NCI-H748 (cell line): ENCODE results near the gene CALM1.
A peak's percentile ranks its signal among the peaks of the same experiment; 100 is the strongest.

Experiments
- DNase-seq: peaks from one replicate; lab custom pipeline; 2025; ENCODE audit not compliant: unreplicated experiment; lab: John Stamatoyannopoulos, UW

The CALM1 gene

DNA sequence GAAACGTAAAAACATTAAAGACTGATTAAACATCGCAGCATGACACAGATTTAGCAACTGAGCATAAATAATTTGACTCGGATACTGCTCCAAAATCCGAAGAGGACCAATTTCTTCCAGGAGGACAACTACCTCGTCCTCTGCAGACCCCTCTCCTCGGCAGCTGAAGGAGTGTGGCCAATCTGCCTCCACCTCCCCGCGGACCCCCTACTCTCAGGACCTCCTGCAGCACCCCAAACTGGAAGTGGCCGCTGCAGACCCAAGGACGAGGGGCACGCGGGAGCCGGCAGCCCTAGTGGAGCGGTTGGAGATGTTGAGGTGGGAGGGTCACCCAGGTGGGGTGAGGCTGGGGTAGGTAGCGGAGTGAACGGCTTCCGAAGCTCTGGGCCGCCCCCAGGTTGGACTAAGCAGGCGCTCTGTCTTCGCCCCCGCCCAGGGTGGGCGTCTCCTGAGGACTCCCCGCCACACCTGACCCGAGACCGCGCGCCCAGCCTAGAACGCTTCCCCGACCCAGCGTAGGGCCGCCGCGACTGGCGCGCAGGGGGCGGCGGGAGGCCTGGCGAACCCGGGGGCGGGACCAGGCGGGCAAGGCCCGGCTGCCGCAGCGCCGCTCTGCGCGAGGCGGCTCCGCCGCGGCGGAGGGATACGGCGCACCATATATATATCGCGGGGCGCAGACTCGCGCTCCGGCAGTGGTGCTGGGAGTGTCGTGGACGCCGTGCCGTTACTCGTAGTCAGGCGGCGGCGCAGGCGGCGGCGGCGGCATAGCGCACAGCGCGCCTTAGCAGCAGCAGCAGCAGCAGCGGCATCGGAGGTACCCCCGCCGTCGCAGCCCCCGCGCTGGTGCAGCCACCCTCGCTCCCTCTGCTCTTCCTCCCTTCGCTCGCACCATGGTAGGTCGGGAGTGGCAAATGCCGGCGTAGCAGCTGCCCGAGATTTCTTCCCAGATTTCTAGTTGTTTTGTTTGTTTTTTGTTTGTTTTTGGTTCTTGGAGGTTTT is at the start of gene CALM1:
CALM1 (plus strand) TSS at position 689 of the 999 bp plus-strand sequence; CDS start at position 891, 202 bp downstream.
- peak; percentile 98 for DNase-seq

DNA sequence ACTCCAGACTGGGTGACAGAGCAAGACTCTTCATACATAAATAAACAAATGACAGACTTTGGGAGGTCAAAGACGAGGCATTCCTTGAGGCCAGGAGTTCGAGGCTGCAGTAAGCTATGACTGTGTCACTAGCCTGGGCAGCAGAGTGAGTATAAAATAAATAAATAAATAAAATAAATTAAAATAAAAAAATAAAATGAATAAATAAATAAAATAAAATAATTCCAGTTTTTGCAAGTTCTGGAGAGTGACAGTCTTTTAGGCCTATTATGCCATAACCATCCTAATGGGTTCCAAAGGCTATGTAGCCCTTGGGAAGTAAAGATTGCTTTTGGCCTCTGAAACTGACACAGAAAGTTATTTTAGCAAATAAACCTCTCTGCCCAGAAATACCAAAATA is 48.6 kb upstream of the CALM1 start:
- no peak for DNase-seq

- DNase-seq = no peak
Measured at GRCh38 chr14:90349739-90350138, 47.1 kb upstream of the CALM1 start.

DNA sequence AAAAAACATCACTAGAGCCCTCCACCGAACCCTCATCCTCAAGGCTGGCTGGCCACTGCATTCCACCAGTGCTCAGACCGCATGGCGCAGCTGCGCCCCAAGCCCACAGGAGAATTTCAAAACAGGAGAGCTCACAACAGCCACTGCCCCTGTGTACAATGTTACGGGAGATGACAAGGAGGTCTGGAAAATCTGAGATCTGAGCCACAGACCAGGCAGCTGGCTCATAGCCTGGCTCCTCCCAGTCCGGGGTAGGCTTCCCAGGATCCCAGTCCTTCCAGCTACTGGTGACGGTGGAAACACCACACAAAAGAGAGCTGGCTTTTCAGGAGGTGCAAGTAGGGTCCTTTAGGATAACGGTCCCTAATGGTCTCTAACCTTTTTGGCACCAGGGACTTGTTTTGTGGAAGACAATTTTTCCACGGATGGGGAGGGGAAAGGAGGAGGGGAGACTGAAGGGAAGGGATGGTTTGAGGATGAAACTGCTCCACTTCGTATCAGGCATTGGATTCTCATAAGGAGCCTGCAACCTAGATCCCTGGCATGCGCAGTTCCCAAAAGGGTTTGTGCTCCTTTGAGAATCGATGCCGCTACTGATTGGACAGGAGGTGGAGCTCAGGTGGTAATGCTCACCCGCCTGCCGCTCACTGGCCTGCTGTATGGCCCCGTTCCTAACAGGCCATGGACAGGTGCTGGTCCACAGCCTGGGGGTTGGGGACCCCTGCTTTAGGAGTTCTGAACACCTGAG is 42.1 kb upstream of the CALM1 start:
- no peak for DNase-seq

DNA sequence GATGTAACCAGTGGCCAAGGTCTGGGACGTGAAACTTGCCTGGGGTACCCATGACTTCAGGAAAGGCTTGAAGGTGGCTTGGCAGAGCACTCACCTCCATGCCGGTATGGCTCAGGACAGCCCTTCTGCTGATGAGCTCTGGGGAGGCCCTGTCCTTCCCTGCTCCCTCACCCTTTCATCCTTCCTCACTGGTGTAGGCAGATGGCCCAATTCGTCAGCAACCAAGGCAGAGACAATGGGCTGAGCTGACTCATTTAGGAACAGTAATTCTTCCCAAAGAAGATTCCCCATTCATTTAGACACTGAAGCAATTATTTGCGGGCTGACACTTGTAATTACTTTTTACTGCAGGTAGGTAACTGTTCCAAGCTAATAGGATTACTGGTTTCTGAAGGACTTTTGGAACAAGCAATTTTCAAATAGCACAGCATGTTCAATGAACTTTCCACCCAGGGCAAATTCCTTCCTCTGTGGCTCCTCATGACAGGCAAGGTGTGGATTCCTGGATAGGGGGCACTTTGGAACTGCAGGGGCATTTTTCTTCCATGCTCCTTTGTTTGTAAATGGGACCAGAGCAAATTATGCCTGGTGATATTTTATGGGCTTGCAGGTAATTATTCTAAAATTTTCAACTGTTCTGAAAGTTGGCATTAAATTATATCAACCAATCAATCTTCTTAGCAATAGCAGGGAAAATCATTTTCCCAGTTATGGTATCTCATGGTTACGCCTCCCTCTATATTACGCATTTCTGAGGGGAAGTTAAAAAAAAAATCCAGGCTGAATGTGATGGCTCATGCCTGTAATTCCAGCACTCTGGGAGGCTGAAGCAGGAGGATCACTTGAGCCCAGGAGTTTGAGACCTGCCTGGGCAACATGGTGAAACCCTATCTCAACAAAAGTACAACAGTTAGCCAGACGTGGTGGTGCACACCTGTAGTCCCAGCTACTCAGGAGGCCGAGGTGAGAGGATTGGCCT is 41.0 kb upstream of the CALM1 start:
- DNase-seq = no peak

DNA sequence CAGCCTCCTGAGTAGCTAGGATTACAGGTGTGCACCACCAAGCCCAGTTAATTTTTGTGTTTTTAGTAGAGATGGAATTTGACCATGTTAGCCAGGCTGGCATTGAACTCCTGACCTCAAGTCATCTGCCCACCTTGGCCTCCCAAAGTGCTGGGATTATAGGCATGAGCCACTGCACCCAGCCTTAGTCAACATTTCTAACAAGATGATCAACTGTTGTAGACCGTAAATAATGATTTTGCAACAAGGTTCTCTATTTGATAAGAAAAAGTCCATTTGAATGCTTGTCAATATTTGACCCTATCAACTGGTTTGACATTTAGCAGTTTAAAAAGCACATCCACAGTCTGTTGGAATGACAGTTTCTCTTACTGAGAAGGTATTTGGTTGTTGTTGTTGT is 39.9 kb upstream of the CALM1 start:
- no peak for DNase-seq

- no peak for DNase-seq
Measured at GRCh38 chr14:90358359-90358758, 38.5 kb upstream of the CALM1 start.

DNA sequence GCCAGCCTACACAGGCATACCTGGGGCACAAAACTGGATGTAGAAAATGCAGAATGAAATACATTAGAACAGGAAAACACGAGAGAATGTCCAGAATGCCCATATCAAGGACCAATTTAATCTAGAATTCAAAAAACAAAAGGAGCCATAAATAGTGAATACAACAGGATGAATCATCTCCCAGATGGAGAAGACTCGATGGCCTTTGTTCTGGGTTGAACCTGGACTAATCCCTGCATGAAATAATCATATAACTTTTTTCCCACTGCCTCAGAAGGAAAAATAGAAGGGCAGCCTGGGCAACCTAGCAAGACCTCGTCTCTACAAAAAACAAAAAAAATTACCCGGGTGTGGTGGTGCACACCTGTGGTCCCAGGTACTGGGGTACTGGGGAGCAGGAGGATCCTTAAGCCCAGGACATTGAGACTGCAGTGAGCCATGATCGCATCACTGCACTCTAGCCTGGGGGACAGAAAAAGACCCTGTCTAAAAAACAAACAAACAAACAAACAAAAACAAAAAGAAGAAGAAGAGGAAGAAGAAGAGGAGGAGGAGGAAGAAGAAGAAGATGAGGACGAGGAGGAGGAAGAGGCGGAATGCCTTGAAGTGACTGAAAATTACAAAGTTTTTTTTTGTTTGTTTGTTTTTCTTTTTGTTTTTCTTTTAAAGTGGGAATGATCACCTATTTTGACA is 34.8 kb upstream of the CALM1 start:
- no peak for DNase-seq

GRCh38 chr14:90362558-90362896 is 34.3 kb upstream of the CALM1 start:
- DNase-seq = no peak

DNA sequence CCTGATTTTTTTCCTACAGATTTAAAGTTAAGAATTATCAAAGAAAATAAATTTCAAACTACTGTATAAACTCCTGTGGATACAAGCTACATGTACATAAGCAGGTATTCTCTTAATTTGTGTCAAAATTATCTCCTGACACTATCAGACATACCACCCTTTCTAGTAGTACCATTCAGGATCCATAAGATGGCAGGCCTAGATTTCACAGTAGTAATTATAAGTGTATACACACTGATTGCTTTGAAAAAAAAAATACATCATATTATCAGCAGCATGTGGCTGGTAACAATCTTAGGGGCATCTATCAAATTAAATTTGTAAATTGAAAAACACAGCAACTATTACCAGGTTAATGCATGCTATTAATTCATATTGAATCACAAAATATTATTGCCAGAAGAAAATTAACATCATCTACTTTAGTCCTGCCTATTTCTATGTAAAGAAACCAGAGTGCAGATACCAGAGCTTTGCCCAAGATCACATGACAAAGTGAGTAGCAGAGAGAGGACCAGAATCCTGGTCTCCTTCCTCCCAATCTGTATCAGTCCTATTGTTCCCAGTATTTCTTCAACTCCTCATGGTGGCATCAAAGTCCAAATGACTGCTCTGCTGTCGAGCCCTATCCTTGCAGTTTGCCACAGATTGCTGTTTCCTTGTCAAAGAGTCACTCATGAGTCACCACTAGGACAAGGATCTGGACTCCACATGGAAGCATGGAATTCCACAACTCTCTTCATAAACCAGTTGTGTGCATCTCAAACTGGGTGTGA is 27.7 kb upstream of the CALM1 start:
- DNase-seq = no peak

DNA sequence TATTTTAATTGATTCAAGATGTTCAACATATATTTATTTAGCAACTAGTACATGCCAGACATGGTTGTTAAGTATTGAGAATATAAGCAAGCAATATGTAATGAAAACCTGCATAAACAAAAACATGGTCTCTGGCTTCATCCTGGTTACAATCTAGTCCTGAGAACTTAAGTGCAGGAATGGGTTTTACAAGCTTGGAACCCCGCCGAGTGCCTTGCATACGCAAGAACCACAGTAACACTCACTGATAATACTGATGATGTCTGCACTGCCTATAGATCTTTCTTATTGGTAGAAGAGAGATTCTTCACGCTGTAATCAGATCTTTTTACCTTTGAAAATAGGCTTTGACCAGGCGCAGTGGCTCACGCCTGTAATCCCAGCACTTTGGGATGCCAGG is 22.9 kb upstream of the CALM1 start:
- no peak for DNase-seq

DNA sequence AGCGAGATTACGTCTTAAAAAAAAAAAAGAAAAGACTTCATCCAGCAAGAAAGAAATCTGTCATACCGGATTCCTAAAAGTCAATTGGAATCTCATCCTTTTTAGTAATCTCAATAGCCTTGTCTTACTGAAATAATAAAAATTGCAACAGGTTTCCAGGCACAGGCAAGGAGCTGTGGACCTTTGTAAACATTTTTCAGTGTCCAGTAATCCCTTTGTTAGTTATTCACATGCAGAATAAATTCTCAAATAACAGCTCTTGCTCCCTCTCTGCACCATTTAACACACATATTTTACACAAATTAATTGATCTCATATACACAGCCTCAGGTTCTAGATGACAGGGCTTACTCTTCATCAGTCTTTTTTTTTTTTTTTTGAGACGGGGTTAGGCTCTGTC is 22.0 kb upstream of the CALM1 start:
- no peak for DNase-seq

DNA sequence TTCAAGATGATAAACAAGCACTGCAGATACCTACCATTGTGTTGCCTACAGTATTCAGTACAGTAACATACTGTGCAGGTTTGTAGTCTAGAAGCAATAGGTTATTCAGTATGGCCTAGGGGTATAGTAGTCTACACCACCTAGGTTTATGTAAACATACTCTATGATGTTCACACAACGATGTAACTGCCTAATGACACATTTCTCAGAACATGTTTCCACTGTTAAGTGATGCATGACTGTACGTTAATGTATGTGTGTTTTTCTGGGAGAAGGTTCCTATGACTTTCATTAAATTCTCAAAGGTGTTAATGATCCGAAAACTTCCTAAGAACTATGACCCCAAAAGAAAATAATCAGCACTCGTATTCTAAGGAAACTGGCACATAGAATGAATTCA is 20.9 kb upstream of the CALM1 start:
- peak; percentile 37 for DNase-seq

- DNase-seq = no peak
Measured at GRCh38 chr14:90378249-90378648, 18.6 kb upstream of the CALM1 start.

DNA sequence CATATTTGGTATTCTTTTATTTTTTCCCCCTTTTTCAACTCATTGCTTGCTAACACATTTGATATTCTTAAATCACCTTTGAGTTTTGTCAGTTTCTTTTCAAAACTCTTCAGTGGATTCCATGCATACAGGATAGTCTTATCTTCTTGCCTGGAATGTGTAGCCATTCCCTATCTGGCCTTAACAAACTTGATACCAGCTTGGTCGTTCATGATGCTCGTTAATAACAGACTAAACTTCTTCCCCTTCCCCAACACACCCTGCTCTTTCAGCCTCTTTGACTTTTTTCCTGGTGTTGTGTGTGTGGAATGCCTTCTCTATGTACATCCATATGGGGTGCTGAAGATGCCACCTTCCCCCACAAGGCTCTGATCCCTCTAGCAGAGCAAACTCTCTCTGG is 17.7 kb upstream of the CALM1 start:
- DNase-seq = no peak

DNA sequence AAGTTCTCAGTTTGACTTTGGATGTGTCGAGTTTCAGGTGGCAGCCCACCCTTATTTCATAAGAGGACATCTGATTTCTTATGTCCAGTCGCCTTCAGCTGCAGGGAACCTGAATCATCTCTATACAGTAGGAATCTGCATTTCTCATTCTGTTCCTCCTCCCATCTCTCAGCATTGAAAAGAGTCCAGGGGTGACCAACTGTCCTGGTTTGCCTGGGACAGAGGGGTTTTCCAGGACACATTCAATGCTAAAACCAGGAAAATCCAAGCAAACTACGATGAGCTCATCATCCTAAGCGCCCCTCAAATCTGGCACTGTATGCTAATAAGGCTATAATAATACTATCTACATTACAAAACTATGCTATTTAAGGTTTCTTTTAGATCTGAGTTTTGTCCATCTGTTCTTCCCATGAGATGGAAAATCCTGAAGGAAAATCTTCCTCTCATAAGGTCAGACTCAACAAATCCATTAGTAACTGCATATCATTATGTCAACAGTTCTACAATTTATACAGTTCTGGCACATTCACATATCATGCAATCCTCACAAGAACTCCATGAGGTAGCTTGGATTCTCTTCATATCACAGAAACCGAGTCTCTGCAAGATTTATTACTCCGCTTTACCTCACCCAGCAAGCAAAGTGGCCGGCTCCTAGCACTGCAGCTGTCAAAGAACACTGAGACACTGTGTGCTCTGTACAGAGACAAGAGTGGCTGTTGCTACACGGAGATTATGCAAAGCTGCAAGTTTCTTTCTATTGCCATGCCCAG is 15.6 kb upstream of the CALM1 start:
- DNase-seq = peak; percentile 64

GRCh38 chr14:90381999-90382451 is 14.8 kb upstream of the CALM1 start:
- DNase-seq = peak; percentile 98

DNA sequence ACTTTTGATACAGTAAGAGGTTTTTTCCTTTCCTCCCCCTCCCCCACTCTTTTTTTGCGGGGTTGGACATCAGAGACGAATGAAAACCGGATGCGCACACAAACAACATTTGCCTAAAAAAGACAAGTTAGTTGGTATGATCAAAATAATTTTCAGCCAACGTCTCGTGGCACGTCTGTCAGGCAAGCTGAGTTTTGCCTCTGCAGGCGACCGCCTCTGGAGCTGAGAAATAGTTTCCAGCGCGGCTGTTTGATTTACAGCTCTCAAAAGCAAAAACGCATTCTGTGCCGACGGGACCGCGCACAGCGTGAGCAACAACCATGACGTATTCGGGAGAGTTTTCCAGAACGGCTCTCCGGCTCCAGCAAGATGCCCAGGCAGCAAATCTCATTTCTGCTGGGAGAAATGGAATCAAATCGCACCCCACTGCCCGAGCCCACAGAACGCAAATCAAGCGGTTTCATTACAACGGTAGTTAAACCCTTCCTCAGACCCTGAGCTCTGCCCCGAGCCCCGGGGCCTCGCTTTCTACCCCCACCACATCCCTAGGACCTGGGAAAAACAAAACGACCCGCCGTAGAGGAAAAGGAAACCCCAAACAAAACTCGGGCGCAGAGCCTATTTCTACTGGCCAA is 14.2 kb upstream of the CALM1 start:
- DNase-seq = peak; percentile 91
